ENCODE data around the gene CHTF8. TPM values are rescaled to one million over a fixed set of nuclear protein-coding genes. Genes with fewer than 3 reads are reported as not detected.

The CHTF8 gene
- total RNA-seq, 1 donor from 2014 or later = 83.1 TPM

- Mint-ChIP-seq H3K36me3 (ENCODE audit: low read depth) (peaks cover 14% of the 10 kb centered on the region), H3K4me1 (ENCODE audit: low read depth) (no peaks in the 10 kb centered on the region), H3K9me3 (ENCODE audit: low read depth) (no peaks in the 10 kb centered on the region), H3K27me3 (ENCODE audit: low read depth) (no peaks in the 10 kb centered on the region), H3K4me3 (ENCODE audit: unreplicated experiment) (no peak overlapping the region), H3K27ac (ENCODE audit: unreplicated experiment) (no peak overlapping the region)
- TF ChIP-seq, protein P1, sequence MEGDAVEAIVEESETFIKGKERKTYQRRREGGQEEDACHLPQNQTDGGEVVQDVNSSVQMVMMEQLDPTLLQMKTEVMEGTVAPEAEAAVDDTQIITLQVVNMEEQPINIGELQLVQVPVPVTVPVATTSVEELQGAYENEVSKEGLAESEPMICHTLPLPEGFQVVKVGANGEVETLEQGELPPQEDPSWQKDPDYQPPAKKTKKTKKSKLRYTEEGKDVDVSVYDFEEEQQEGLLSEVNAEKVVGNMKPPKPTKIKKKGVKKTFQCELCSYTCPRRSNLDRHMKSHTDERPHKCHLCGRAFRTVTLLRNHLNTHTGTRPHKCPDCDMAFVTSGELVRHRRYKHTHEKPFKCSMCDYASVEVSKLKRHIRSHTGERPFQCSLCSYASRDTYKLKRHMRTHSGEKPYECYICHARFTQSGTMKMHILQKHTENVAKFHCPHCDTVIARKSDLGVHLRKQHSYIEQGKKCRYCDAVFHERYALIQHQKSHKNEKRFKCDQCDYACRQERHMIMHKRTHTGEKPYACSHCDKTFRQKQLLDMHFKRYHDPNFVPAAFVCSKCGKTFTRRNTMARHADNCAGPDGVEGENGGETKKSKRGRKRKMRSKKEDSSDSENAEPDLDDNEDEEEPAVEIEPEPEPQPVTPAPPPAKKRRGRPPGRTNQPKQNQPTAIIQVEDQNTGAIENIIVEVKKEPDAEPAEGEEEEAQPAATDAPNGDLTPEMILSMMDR (IDR thresholded peaks at IDR 0.05) = no peak
- no peak for DNase-seq (ENCODE audit: low spot score)
Measured at GRCh38 chr16:69115361-69115760, 17.0 kb downstream of the CHTF8 start.

- H3K9me3 Mint-ChIP-seq (ENCODE audit: low read depth) = no peaks in the 10 kb centered on the region
- peaks cover 14% of the 10 kb centered on the region for H3K36me3 Mint-ChIP-seq (ENCODE audit: low read depth)
- H3K27ac Mint-ChIP-seq (ENCODE audit: unreplicated experiment) = no peak overlapping the region
- no peak for DNase-seq (ENCODE audit: low spot score)
- H3K4me3 Mint-ChIP-seq (ENCODE audit: unreplicated experiment) = no peak overlapping the region
- H3K4me1 Mint-ChIP-seq (ENCODE audit: low read depth) = no peaks in the 10 kb centered on the region
- TF ChIP-seq, protein P1 (IDR thresholded peaks at IDR 0.05) = no peak
- no peaks in the 10 kb centered on the region for H3K27me3 Mint-ChIP-seq (ENCODE audit: low read depth)
Measured at GRCh38 chr16:69114976-69115355, 17.4 kb downstream of the CHTF8 start.

- H3K36me3 Mint-ChIP-seq (ENCODE audit: low read depth) = peaks cover 17% of the 10 kb centered on the region
- H3K4me3 Mint-ChIP-seq (ENCODE audit: unreplicated experiment) = no peak overlapping the region
- TF ChIP-seq, protein P1 (IDR thresholded peaks at IDR 0.05) = no peak
- H3K4me1 Mint-ChIP-seq (ENCODE audit: low read depth) = no peaks in the 10 kb centered on the region
- H3K27ac Mint-ChIP-seq (ENCODE audit: unreplicated experiment) = no peak overlapping the region
- no peaks in the 10 kb centered on the region for H3K9me3 Mint-ChIP-seq (ENCODE audit: low read depth)
- H3K27me3 Mint-ChIP-seq (ENCODE audit: low read depth) = no peaks in the 10 kb centered on the region
- DNase-seq (ENCODE audit: low spot score) = peak; percentile 51
Measured at GRCh38 chr16:69114346-69114975, 17.9 kb downstream of the CHTF8 start.

GRCh38 chr16:69113216-69113615 lies 19.2 kb downstream of the CHTF8 start:
- peak; percentile 52 for DNase-seq (ENCODE audit: low spot score)
- H3K4me3 Mint-ChIP-seq (ENCODE audit: unreplicated experiment) = no peak overlapping the region
- no peaks in the 10 kb centered on the region for H3K9me3 Mint-ChIP-seq (ENCODE audit: low read depth)
- no peak overlapping the region for H3K27ac Mint-ChIP-seq (ENCODE audit: unreplicated experiment)
- TF ChIP-seq, protein P1 (IDR thresholded peaks at IDR 0.05) = no peak
- H3K36me3 Mint-ChIP-seq (ENCODE audit: low read depth) = peaks cover 13% of the 10 kb centered on the region
- H3K4me1 Mint-ChIP-seq (ENCODE audit: low read depth) = peaks cover under 1% of the 10 kb centered on the region
- H3K27me3 Mint-ChIP-seq (ENCODE audit: low read depth) = no peaks in the 10 kb centered on the region

DNA sequence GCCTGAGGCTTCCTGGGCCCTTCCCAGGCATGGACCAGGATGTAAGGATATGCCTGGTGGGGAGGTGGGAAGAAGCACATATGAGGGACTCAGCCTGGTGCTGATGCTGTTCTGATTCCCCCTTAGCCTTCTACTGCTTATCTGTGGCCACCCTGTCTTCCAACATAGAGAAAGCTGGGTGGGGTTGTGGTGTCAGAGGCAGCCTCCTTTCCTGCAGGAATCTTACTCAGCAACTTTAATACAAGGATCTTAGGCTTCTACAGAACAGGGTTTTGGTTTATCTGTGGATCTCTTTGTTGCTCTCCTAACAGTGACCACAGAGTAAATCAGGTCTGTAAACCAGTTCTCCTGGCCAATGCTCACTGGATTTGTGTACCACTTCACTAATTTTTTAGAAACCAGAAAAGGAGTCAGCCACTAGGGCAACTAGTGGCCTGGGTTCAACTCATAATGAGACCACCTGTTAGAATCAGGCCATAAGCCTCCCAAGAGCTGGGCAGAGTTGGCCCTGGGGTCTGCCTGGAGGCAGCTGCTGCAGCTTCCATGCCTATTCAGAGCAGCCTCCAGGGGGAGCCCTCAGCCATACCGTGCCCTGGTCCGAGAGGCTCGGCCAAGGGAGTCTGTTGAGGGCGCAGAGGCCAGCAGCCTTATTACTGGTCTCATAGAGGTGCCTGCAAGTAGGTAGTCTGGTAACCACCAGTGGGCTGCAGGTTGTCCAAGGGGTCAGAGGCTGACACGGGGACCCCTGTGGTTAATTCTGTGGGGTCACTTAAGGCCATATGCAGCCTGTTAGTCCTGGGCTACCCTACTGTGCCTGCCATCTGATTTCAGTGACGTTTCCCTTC lies 19.9 kb downstream of the CHTF8 start:
- H3K9me3 Mint-ChIP-seq (ENCODE audit: low read depth) = no peaks in the 10 kb centered on the region
- no peaks in the 10 kb centered on the region for H3K27me3 Mint-ChIP-seq (ENCODE audit: low read depth)
- peak; percentile 84 for DNase-seq (ENCODE audit: low spot score)
- no peak overlapping the region for H3K4me3 Mint-ChIP-seq (ENCODE audit: unreplicated experiment)
- H3K36me3 Mint-ChIP-seq (ENCODE audit: low read depth) = peaks cover 9% of the 10 kb centered on the region
- no peak overlapping the region for H3K27ac Mint-ChIP-seq (ENCODE audit: unreplicated experiment)
- peaks cover 7% of the 10 kb centered on the region for H3K4me1 Mint-ChIP-seq (ENCODE audit: low read depth)
- TF ChIP-seq, protein P1 (IDR thresholded peaks at IDR 0.05) = peak; percentile 84

All from chondrocyte (in vitro differentiated cells).